Parathyroid adenoma (tissue), 2 donors: Measurements from ENCODE around the gene CD8B.

Experiments used
- H2AFZ ChIP-seq: fragments of 300-600 bp; sonication (generic); one replicate; pipeline ENCODE4 v1.7.0; 2017; ENCODE audit warnings: antibody characterized with exemption, mild to moderate bottlenecking
- H3K27ac ChIP-seq: fragments of 300-600 bp; sonication (generic); one replicate; pipeline ENCODE4 v1.7.0; 2017
- H3K27me3 ChIP-seq: fragments of 300-600 bp; sonication (generic); one replicate; pipeline ENCODE4 v1.7.0; 2017; ENCODE audit warnings: low read length; ENCODE audit not compliant: control insufficient read depth, insufficient read depth
- H3K36me3 ChIP-seq: fragments of 300-600 bp; sonication (generic); one replicate; pipeline ENCODE4 v1.7.0; 2017; ENCODE audit warnings: low read length; ENCODE audit not compliant: control insufficient read depth, insufficient read depth
- H3K4me1 ChIP-seq: fragments of 300-600 bp; sonication (generic); one replicate; pipeline ENCODE4 v1.7.0; 2017; ENCODE audit warnings: control low read depth
- H3K4me2 ChIP-seq: fragments of 300-600 bp; sonication (generic); one replicate; pipeline ENCODE4 v1.7.0; 2017; ENCODE audit warnings: low read length
- H3K4me3 ChIP-seq: fragments of 300-600 bp; sonication (generic); one replicate; pipeline ENCODE4 v1.7.0; 2017; ENCODE audit warnings: low read depth, low read length
- H3K79me2 ChIP-seq: fragments of 300-600 bp; sonication (generic); one replicate; pipeline ENCODE4 v1.7.0; 2017; ENCODE audit warnings: control low read depth
- H3K9ac ChIP-seq: fragments of 300-600 bp; sonication (generic); one replicate; pipeline ENCODE4 v1.7.0; 2017; ENCODE audit warnings: mild to moderate bottlenecking
- H3K9me3 ChIP-seq: fragments of 300-600 bp; sonication (generic); one replicate; pipeline ENCODE4 v1.7.0; 2017; ENCODE audit warnings: low read length; ENCODE audit not compliant: control insufficient read depth
- CTCF ChIP-seq: fragments of 300-600 bp; sonication (generic); IDR thresholded peaks from one replicate; pipeline ENCODE4 v1.7.0; 2017; ENCODE audit warnings: antibody characterized with exemption, mild to moderate bottlenecking
- donor health status: primary hyperparathyroidism.

The CD8B gene

GRCh38 chr2:86788165-86788564 is 73.5 kb downstream of the CD8B start:
- TF ChIP-seq CTCF, result no peak

GRCh38 chr2:86787736-86788135 is 74.0 kb downstream of the CD8B start:
- Histone ChIP-seq H3K9me3 (no peaks in the 10 kb centered on the region), H3K4me3 (no peak overlapping the region), H3K36me3 (no peaks in the 10 kb centered on the region), H3K79me2 (no peaks in the 10 kb centered on the region), H3K27ac (no peak overlapping the region), H3K27me3 (peaks cover 5% of the 10 kb centered on the region), H3K9ac (no peak overlapping the region), H3K4me1 (no peaks in the 10 kb centered on the region), H2AFZ (no peak overlapping the region), H3K4me2 (no peak overlapping the region)
- TF ChIP-seq CTCF, result no peak

More at GRCh38 chr2:86788165-86788564, 73.5 kb downstream of the CD8B start:
- no peaks in the 10 kb centered on the region for H3K4me1 ChIP-seq
- H2AFZ ChIP-seq, result no peak overlapping the region
- H3K4me3 ChIP-seq, result no peak overlapping the region
- no peak overlapping the region for H3K4me2 ChIP-seq
- peaks cover 5% of the 10 kb centered on the region for H3K27me3 ChIP-seq
- no peaks in the 10 kb centered on the region for H3K9me3 ChIP-seq
- H3K36me3 ChIP-seq, result no peaks in the 10 kb centered on the region
- H3K27ac ChIP-seq, result no peak overlapping the region
- no peak overlapping the region for H3K9ac ChIP-seq
- no peaks in the 10 kb centered on the region for H3K79me2 ChIP-seq

GRCh38 chr2:86786001-86786536 is 75.6 kb downstream of the CD8B start:
- Histone ChIP-seq H3K4me1 (no peaks in the 10 kb centered on the region), H3K9ac (no peak overlapping the region), H3K9me3 (no peaks in the 10 kb centered on the region), H3K4me3 (no peak overlapping the region), H3K36me3 (no peaks in the 10 kb centered on the region), H3K4me2 (no peak overlapping the region), H3K27me3 (peaks cover 5% of the 10 kb centered on the region), H3K27ac (no peak overlapping the region), H2AFZ (no peak overlapping the region), H3K79me2 (no peaks in the 10 kb centered on the region)
- TF ChIP-seq CTCF, result no peak

GRCh38 chr2:86785456-86785855 is 76.2 kb downstream of the CD8B start:
- H3K36me3 ChIP-seq, result no peaks in the 10 kb centered on the region
- H3K27me3 ChIP-seq, result peaks cover 5% of the 10 kb centered on the region
- H3K4me3 ChIP-seq, result no peak overlapping the region
- H2AFZ ChIP-seq, result no peak overlapping the region
- no peaks in the 10 kb centered on the region for H3K4me1 ChIP-seq
- H3K79me2 ChIP-seq, result no peaks in the 10 kb centered on the region
- no peak overlapping the region for H3K9ac ChIP-seq
- no peak for TF ChIP-seq CTCF
- no peaks in the 10 kb centered on the region for H3K9me3 ChIP-seq
- H3K4me2 ChIP-seq, result no peak overlapping the region
- H3K27ac ChIP-seq, result no peak overlapping the region

- Histone ChIP-seq H3K36me3 (no peaks in the 10 kb centered on the region), H3K27ac (no peak overlapping the region), H2AFZ (no peak overlapping the region), H3K9me3 (no peaks in the 10 kb centered on the region), H3K9ac (no peak overlapping the region), H3K4me3 (no peak overlapping the region), H3K4me2 (no peak overlapping the region), H3K27me3 (no peaks in the 10 kb centered on the region), H3K4me1 (no peaks in the 10 kb centered on the region), H3K79me2 (no peaks in the 10 kb centered on the region)
- TF ChIP-seq CTCF, result no peak
These were observed 77.9 kb downstream of the CD8B start for GRCh38 chr2:86783615-86784339.
